GM12873 (cell line): Measurements from ENCODE around the gene SEC16A.

Experiments
- CTCF ChIP-seq: IDR thresholded peaks from 2 replicates; pipeline ENCODE4 v1.5.1; 2012; ENCODE audit warnings: low read depth, mild to moderate bottlenecking, moderate library complexity, low read length, control low read depth; ENCODE audit not compliant: insufficient read depth; ENCODE audit errors: missing control alignments

The SEC16A gene

GRCh38 chr9:136527721-136528710, 45.2 kb upstream of the SEC16A start:
- TF ChIP-seq CTCF: no peak

GRCh38 chr9:136527131-136527530, 44.3 kb upstream of the SEC16A start:
- TF ChIP-seq CTCF: no peak

GRCh38 chr9:136526625-136527066, 43.8 kb upstream of the SEC16A start:
- no peak for TF ChIP-seq CTCF

GRCh38 chr9:136525841-136526499, 43.1 kb upstream of the SEC16A start:
- TF ChIP-seq CTCF: no peak

- TF ChIP-seq CTCF: no peak
Measured at GRCh38 chr9:136525207-136525606, 42.4 kb upstream of the SEC16A start.

GRCh38 chr9:136522314-136523237, 39.7 kb upstream of the SEC16A start:
- no peak for TF ChIP-seq CTCF

GRCh38 chr9:136521537-136521936, 38.7 kb upstream of the SEC16A start:
- no peak for TF ChIP-seq CTCF
